ENCODE data around the gene TACC3.

DNA sequence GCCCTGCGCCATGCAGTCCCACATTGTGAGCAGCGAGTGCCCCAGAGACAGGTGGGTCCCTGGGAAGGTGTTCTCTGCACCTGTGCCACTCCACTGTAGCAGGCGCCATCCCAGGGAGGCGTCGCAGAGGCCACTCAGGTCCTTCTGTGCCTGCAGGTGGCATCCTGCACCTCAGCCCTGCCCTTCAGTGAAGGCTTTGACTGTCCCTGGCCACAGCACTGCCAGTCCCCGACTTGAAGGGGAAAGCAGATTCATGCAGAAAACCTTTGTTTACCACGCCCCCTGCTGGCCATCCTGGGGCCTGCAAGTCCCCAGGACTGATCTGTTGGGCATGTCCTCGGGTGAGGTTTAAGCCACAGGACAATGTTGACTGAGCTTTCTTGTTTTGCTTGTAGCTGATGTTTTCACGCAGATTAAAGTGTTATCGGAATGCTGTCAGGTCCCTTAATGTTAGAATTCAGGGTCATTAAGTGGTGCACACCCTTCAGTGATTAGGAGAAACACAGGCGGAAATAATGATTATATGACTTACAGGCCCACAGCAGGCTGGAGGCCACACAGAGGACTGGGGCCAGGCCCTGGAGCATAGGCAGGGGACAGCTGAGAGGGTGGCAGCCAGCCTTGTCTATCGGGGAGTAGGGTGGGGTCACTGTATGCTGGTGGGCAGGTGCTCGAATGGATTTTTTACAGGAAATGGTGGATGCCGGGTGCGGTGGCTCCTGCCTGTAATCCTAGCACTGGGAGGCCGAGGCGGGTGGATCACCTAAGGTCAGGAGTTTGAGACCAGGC, 5.0 kb downstream of the TACC3 start:
- TF ChIP-seq POLR2AphosphoS5 (IDR thresholded peaks at IDR 0.05; ENCODE audit: low read depth, low read length) (no peak), POLR2A (IDR thresholded peaks at IDR 0.05; ENCODE audit: control extremely low read depth in 1 of 2, low read depth in 2 of 2, low read length in 2 of 2) (no peak)
- TF ChIP-seq, protein P1, sequence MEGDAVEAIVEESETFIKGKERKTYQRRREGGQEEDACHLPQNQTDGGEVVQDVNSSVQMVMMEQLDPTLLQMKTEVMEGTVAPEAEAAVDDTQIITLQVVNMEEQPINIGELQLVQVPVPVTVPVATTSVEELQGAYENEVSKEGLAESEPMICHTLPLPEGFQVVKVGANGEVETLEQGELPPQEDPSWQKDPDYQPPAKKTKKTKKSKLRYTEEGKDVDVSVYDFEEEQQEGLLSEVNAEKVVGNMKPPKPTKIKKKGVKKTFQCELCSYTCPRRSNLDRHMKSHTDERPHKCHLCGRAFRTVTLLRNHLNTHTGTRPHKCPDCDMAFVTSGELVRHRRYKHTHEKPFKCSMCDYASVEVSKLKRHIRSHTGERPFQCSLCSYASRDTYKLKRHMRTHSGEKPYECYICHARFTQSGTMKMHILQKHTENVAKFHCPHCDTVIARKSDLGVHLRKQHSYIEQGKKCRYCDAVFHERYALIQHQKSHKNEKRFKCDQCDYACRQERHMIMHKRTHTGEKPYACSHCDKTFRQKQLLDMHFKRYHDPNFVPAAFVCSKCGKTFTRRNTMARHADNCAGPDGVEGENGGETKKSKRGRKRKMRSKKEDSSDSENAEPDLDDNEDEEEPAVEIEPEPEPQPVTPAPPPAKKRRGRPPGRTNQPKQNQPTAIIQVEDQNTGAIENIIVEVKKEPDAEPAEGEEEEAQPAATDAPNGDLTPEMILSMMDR (IDR thresholded peaks at IDR 0.05; ENCODE audit: control extremely low read depth in 1 of 3, insufficient read depth in 1 of 3, low read depth in 1 of 3, low read length in 3 of 3) = peak in 2 of 3 experiments; percentile 82 to 98; a peak in 3 of 4 replicates
